K562 (cell line): ENCODE data around the gene MAP1S. TPM values are rescaled to one million over a fixed set of nuclear protein-coding genes. Genes with fewer than 3 reads are reported as not detected.
A peak's percentile ranks its signal among the peaks of the same experiment; 100 is the strongest.

Experiments used
- ATAC-seq: fragments of 200-7000 bp; cut with Tn5 transposase; 3 replicates; pipeline ENCODE4 v1.9.1; 2020; ENCODE audit warnings: moderate library complexity
- BruUV-seq: library from RNA; stranded (reverse); fragments of 400-500 nt; replicated peaks from 2 replicates; lab custom pipeline; 2021; lab: Mats Ljungman, UMichigan
- CTCF ChIA-PET: fragments of 300-600 bp; formaldehyde crosslinking; extraction: SDS; loops from one replicate; lab custom pipeline; 2021; ENCODE audit warnings: low intra/inter-chr PET ratio; lab: Yijun Ruan, JAX
- POLR2A ChIA-PET: fragments of 300-600, 350-650 bp; sonication (Branson Sonifier 250); formaldehyde crosslinking; extraction: SDS; loops from one replicate; lab custom pipeline; 2021; ENCODE audit warnings: antibody characterized with exemption, inconsistent platforms; lab: Yijun Ruan, JAX
- DNase-seq, 4 experiments: peaks; one replicate each; pipeline versions ENCODE4 v3.0.0 to v3.0.0-alpha.2; 2011 to 2018; ENCODE audit warnings: low spot score in 3 of 4, mixed read lengths in 3 of 4; ENCODE audit errors: extremely low read depth in 1 of 4
- FAIRE-seq: peaks from 2 replicates; lab custom pipeline; 2011; peaks lifted over from hg19 to GRCh38; lab: Jason Lieb, UNC
- H2AFZ ChIP-seq: 2 replicates; pipeline ENCODE4 v1.6.0; 2011; ENCODE audit warnings: low read depth, low read length, control low read depth, inconsistent platforms
- H3K27ac ChIP-seq: fragments of 200-600 bp; 3 replicates; pipeline ENCODE4 v1.8.0; 2011; ENCODE audit warnings: low read depth, mild to moderate bottlenecking, control low read depth, inconsistent platforms, low read length, moderate library complexity, mixed read lengths; ENCODE audit errors: extremely low read depth
- H3K27me3 ChIP-seq, 2 experiments: fragments of 300-600 bp in 1 of 2; 2 replicates in 1 of 2; 3 replicates in 1 of 2; pipeline versions ENCODE4 v1.6.0 to v1.8.0; 2011; ENCODE audit warnings: inconsistent platforms in 2 of 2, low read length in 2 of 2, mild to moderate bottlenecking in 1 of 2, mixed read lengths in 1 of 2, moderate library complexity in 1 of 2; ENCODE audit not compliant: control insufficient read depth in 2 of 2, insufficient read depth in 2 of 2
- H3K36me3 ChIP-seq: fragments of 300-600 bp; 3 replicates; pipeline ENCODE4 v1.8.0; 2011; ENCODE audit warnings: mild to moderate bottlenecking, low read length, inconsistent platforms; ENCODE audit not compliant: control insufficient read depth, insufficient read depth
- H3K4me1 ChIP-seq, 2 experiments: fragments of 200-600 bp in 1 of 2; replicated peaks in 1 of 2; 2 replicates in 1 of 2; 3 replicates in 1 of 2; pipeline versions ENCODE4 v1.5.1 to v1.8.0; 2011; ENCODE audit warnings: inconsistent platforms in 2 of 2, low read length in 2 of 2, mild to moderate bottlenecking in 1 of 2, mixed read lengths in 1 of 2, moderate library complexity in 1 of 2; ENCODE audit not compliant: control insufficient read depth in 2 of 2, insufficient read depth in 2 of 2
- H3K4me2 ChIP-seq: 2 replicates; pipeline ENCODE4 v1.6.1; 2011; ENCODE audit warnings: low read length, control low read depth, inconsistent platforms, mixed read lengths; ENCODE audit not compliant: insufficient read depth
- H3K4me3 ChIP-seq: fragments of 200-600 bp; sonication (generic), shearing (Covaris generic); 2 replicates; pipeline ENCODE4 v1.5.1; 2016; ENCODE audit warnings: control low read depth, inconsistent platforms
- H3K79me2 ChIP-seq: fragments of 200-600 bp; 3 replicates; pipeline ENCODE4 v1.8.0; 2011; ENCODE audit warnings: low read length, inconsistent platforms; ENCODE audit not compliant: control insufficient read depth, insufficient read depth
- H3K9ac ChIP-seq, 2 experiments: 2 replicates each; pipeline versions ENCODE4 v1.6.0 to v1.6.1; 2011; ENCODE audit warnings: low read depth in 2 of 2, low read length in 2 of 2, control low read depth in 1 of 2, inconsistent platforms in 1 of 2, mild to moderate bottlenecking in 1 of 2, mixed read lengths in 1 of 2; ENCODE audit not compliant: insufficient read depth in 1 of 2
- H3K9me1 ChIP-seq: one replicate; pipeline ENCODE4 v1.6.0; 2011; ENCODE audit warnings: inconsistent platforms, mild to moderate bottlenecking, low read length, moderate library complexity; ENCODE audit not compliant: control insufficient read depth, insufficient read depth
- H3K9me3 ChIP-seq: replicated peaks from 2 replicates; pipeline ENCODE4 v1.5.1; 2011; ENCODE audit warnings: low read depth, low read length, inconsistent platforms; ENCODE audit not compliant: control insufficient read depth, insufficient read depth
- H4K20me1 ChIP-seq: replicated peaks from 2 replicates; pipeline ENCODE4 v1.6.1; 2011; ENCODE audit warnings: low read length, inconsistent platforms, mixed read lengths; ENCODE audit not compliant: control insufficient read depth, insufficient read depth
- CREB1 ChIP-seq, 2 experiments: sonication (generic) in 1 of 2; formaldehyde crosslinking in 1 of 2; IDR thresholded peaks; 2 replicates each; pipeline versions ENCODE4 v1.6.1 to v1.8.0; 2012 to 2022; ENCODE audit warnings: inconsistent platforms in 1 of 2, mild to moderate bottlenecking in 1 of 2, missing genetic modification reagents in 1 of 2, moderate library complexity in 1 of 2
- CREM ChIP-seq: IDR thresholded peaks from 2 replicates; pipeline ENCODE4 v1.6.1; 2014; ENCODE audit warnings: antibody characterized with exemption, low read depth
- CXXC5 ChIP-seq: fragments of 250-450 bp; sonication (Bioruptor Pico); IDR thresholded peaks from 2 replicates; pipeline ENCODE4 v1.8.0; 2022; ENCODE audit warnings: inconsistent platforms, mild to moderate bottlenecking, moderate library complexity
- DACH1 ChIP-seq: fragments of 450-650 bp; IDR thresholded peaks from 2 replicates; pipeline ENCODE4 v1.6.1; 2018; ENCODE audit not compliant: partially characterized antibody
- EP300 ChIP-seq: IDR thresholded peaks from 2 replicates; pipeline ENCODE4 v1.6.1; 2012; ENCODE audit warnings: low read length, improper control_type of control experiment
- SLC30A9 ChIP-seq: fragments of 250-450 bp; sonication (Bioruptor Pico); IDR thresholded peaks from 2 replicates; pipeline ENCODE4 v1.8.0; 2022; ENCODE audit warnings: mild to moderate bottlenecking, moderate library complexity
- SMAD4 ChIP-seq: fragments of 250-450 bp; sonication (Bioruptor Pico); conservative IDR thresholded peaks from 2 replicates; pipeline ENCODE4 v1.8.0; 2021; ENCODE audit warnings: inconsistent platforms, mild to moderate bottlenecking, moderate library complexity
- SNRNP70 ChIP-seq: fragments of 200-400 bp; formaldehyde crosslinking; optimal IDR thresholded peaks from 2 replicates; pipeline ENCODE3; 2017; ENCODE audit warnings: low read depth, low read length
- SP1 ChIP-seq: sonication (generic); formaldehyde crosslinking; IDR thresholded peaks from 2 replicates; pipeline ENCODE4 v1.8.1; 2022; ENCODE audit warnings: mild to moderate bottlenecking, missing genetic modification reagents
- ZKSCAN3 ChIP-seq: fragments of 250-450 bp; sonication (Bioruptor Pico); IDR thresholded peaks from 2 replicates; pipeline ENCODE4 v1.4.0; 2020
- ZNF197 ChIP-seq: fragments of 200-800 bp; sonication (Bioruptor generic); IDR thresholded peaks from 2 replicates; pipeline ENCODE4 v1.6.1; 2016; ENCODE audit warnings: low read depth, missing genetic modification characterization, missing compliant biosample characterization
- ZNF24 ChIP-seq: fragments of 450-650 bp; IDR thresholded peaks from 2 replicates; pipeline ENCODE4 v1.6.1; 2016
- ZNF263 ChIP-seq: sonication (generic); formaldehyde crosslinking; IDR thresholded peaks from 2 replicates; pipeline ENCODE4 v1.8.0; 2022; ENCODE audit warnings: mild to moderate bottlenecking, missing genetic modification reagents, borderline replicate concordance
- ZNF384 ChIP-seq: IDR thresholded peaks from 2 replicates; pipeline ENCODE4 v1.6.1; 2012; ENCODE audit warnings: low read depth, low read length, improper control_type of control experiment
- ZNF766 ChIP-seq: fragments of 200-800 bp; sonication (Bioruptor generic); conservative IDR thresholded peaks from 2 replicates; pipeline ENCODE4 v1.6.1; 2016; ENCODE audit warnings: missing genetic modification characterization, missing compliant biosample characterization
- WGBS: fragments of 100-300 bp; shearing (Covaris generic); methylation state at CpG from one replicate; pipeline ENCODE4 v1.1.6; 2016; ENCODE audit warnings: low coverage, mixed read lengths; ENCODE audit not compliant: insufficient coverage; ENCODE audit errors: missing lambda C conversion rate; 5-methylcytosine and 5-hydroxymethylcytosine counted together
- in situ Hi-C: fragments of 300-500 bp; cut with MboI; formaldehyde crosslinking; loops from 4 replicates; pipeline ENCODE4 v1.15.0; 2018; ENCODE audit warnings: inconsistent platforms, mixed read lengths
- intact Hi-C: fragments of 100-400 bp; cut with micrococcal nuclease; formaldehyde crosslinking; loops from 2 replicates; pipeline ENCODE4 v1.14.2; 2022
- polyA plus RNA-seq, 8 experiments: library from polyadenylated mRNA; depleted of rRNA in 4 of 8; stranded (reverse) in 5 of 8; unstranded in 3 of 8; fragments of >200 nt; fragmentation: Nextera tagmentation in 2 of 8; fragmentation: Illumina TruSeq in 1 of 8; extraction: Ambion mirVana in 2 of 8; extraction: Trizol in 1 of 8; gene quantifications; 2 replicates each; pipeline versions ENCODE4 v1.2.1 to v1.2.3, GENCODE V29; 2011 to 2014; ENCODE audit warnings: inconsistent platforms in 1 of 8, missing spikeins in 1 of 8
- total RNA-seq, 7 experiments: library from RNA; depleted of rRNA in 6 of 7; stranded (reverse); fragments of >200 nt in 6 of 7; fragmentation: Illumina TruSeq in 2 of 7; extraction: Trizol in 2 of 7; gene quantifications; 2 replicates each; pipeline versions ENCODE4 v1.2.1 to v1.2.3, GENCODE V29; 2011 to 2021; ENCODE audit warnings: low replicate concordance in 1 of 7
- TF ChIP-seq, protein P1 (sequence below), 2 experiments: fragments of 250-450 bp in 1 of 2; fragments of 450-650 bp in 1 of 2; sonication (Bioruptor Pico) in 1 of 2; IDR thresholded peaks; 2 replicates each; pipeline versions ENCODE4 v1.6.1 to v1.8.0; 2016 to 2021; ENCODE audit warnings: mild to moderate bottlenecking in 2 of 2, moderate library complexity in 2 of 2, missing compliant biosample characterization in 1 of 2, missing genetic modification characterization in 1 of 2
- TF ChIP-seq, protein P2 (sequence below): fragments of 250-450 bp; sonication (Bioruptor Pico); IDR thresholded peaks from 2 replicates; pipeline ENCODE4 v1.4.0; 2020; ENCODE audit warnings: mild to moderate bottlenecking
- TF ChIP-seq, protein P3 (sequence below): fragments of 450-650 bp; IDR thresholded peaks from 2 replicates; pipeline ENCODE4 v1.6.1; 2016; ENCODE audit warnings: mild to moderate bottlenecking

Gene MAP1S
- total and polyA plus RNA-seq, 9 of the 15 experiments (the other 6 are each of a cell fraction or from before 2014, with no cell fraction given), result 2.0 to 81.0 (median 9.5) TPM

DNA sequence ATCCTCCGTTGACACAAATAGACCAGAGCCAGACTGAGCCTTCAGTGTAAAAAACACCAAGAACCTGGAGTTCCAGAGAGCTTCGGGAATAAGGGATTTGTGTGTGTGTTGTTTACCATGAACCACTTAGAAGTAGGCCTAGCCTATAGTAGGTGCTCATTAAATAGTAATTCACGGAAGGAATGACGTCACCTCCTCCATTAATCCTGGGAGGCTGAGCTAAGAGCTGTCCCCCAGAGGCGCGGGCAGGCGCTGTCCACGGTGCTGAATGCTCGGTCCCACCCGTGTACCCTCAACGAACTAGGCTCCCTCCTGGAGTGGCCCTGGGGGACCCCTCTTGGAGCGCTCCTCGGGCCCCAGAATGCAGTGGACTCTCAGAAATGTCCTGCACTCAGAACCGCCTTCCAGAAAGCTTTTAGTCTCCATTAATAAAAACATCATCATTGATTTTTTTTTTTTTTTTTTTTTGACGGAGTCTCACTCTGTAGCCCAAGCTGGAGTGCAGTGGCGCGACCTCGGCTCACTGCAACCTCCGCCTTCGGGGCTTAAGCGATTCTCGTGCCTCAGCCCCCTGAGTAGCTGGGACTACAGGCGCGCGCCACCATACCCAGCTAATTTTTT lies 37.7 kb upstream of the MAP1S start:
- Histone ChIP-seq H4K20me1 (peaks cover 5% of the 10 kb centered on the region), H3K9me1 (no peaks in the 10 kb centered on the region), H3K4me2 (no peak overlapping the region), H3K4me3 (no peak overlapping the region), H3K4me1 (peaks cover 8 to 19% of the 10 kb centered on the region in 2 experiments; a peak in 4 of 5 replicates), H3K9ac (no peak overlapping the region), H3K27ac (no peak overlapping the region), H3K36me3 (no peaks in the 10 kb centered on the region), H3K79me2 (no peaks in the 10 kb centered on the region), H3K27me3 (no peaks in the 10 kb centered on the region; a peak in 2 of 5 replicates), H2AFZ (no peak overlapping the region), H3K9me3 (no peaks in the 10 kb centered on the region)
- 4% methylated on average over 23 of the region's 25 CpGs for WGBS
- intact Hi-C loops (no loop called here), in situ Hi-C loops (no loop called here)
- ATAC-seq (peak; percentile 86), DNase-seq (peak; percentile 85 to 92 (median 89)), FAIRE-seq (peak; percentile 85)
- POLR2A ChIA-PET, result interaction anchor here (0.6 kb wide), 1 partner anchor 22 kb away, joined by 3 read pairs; no protein-coding TSS in a partner anchor
- BruUV-seq, result no TSS peak
- CTCF ChIA-PET, result no interaction called here
- TF ChIP-seq SLC30A9 (CRISPR knock-in tag) (no peak), ZKSCAN3 (CRISPR knock-in tag) (no peak), ZNF263 (peak; percentile 35; the same call in 1 of the 2 replicates), ZNF24 (0 out of 2 replicates have a peak, but pooled peaks have one; percentile 49), ZNF766 (CRISPR knock-in tag) (peak; percentile 71; the same call in 1 of the 2 replicates), SP1 (CRISPR knock-in tag) (peak; percentile 42; the same call in 1 of the 2 replicates), ZNF384 (peak; percentile 49; the same call in 1 of the 2 replicates), DACH1 (peak; percentile 45), ZNF197 (CRISPR knock-in tag) (0 out of 2 replicates have a peak, but pooled peaks have one; percentile 55), CREM (peak; percentile 93), CXXC5 (CRISPR knock-in tag) (peak; percentile 59), SNRNP70 (no peak), EP300 (peak; percentile 18; the same call in 1 of the 2 replicates), SMAD4 (CRISPR knock-in tag) (peak; percentile 49), CREB1 (IDR thresholded peaks at IDR 0.05) (peak; percentile 78), CREB1 (CRISPR knock-in tag; IDR thresholded peaks at IDR 0.05) (peak; percentile 84)
- TF ChIP-seq, protein P1, sequence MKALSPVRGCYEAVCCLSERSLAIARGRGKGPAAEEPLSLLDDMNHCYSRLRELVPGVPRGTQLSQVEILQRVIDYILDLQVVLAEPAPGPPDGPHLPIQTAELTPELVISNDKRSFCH (CRISPR knock-in tag; IDR thresholded peaks at IDR 0.05), result no peak
- TF ChIP-seq, protein P1 (tag; IDR thresholded peaks at IDR 0.05), result 0 out of 2 replicates have a peak, but pooled peaks have one; percentile 29
- TF ChIP-seq, protein P2, sequence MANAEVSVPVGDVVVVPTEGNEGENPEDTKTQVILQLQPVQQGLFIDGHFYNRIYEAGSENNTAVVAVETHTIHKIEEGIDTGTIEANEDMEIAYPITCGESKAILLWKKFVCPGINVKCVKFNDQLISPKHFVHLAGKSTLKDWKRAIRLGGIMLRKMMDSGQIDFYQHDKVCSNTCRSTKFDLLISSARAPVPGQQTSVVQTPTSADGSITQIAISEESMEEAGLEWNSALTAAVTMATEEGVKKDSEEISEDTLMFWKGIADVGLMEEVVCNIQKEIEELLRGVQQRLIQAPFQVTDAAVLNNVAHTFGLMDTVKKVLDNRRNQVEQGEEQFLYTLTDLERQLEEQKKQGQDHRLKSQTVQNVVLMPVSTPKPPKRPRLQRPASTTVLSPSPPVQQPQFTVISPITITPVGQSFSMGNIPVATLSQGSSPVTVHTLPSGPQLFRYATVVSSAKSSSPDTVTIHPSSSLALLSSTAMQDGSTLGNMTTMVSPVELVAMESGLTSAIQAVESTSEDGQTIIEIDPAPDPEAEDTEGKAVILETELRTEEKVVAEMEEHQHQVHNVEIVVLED (CRISPR knock-in tag), result 0 out of 2 replicates have a peak, but pooled peaks have one; percentile 18
- TF ChIP-seq, protein P3, sequence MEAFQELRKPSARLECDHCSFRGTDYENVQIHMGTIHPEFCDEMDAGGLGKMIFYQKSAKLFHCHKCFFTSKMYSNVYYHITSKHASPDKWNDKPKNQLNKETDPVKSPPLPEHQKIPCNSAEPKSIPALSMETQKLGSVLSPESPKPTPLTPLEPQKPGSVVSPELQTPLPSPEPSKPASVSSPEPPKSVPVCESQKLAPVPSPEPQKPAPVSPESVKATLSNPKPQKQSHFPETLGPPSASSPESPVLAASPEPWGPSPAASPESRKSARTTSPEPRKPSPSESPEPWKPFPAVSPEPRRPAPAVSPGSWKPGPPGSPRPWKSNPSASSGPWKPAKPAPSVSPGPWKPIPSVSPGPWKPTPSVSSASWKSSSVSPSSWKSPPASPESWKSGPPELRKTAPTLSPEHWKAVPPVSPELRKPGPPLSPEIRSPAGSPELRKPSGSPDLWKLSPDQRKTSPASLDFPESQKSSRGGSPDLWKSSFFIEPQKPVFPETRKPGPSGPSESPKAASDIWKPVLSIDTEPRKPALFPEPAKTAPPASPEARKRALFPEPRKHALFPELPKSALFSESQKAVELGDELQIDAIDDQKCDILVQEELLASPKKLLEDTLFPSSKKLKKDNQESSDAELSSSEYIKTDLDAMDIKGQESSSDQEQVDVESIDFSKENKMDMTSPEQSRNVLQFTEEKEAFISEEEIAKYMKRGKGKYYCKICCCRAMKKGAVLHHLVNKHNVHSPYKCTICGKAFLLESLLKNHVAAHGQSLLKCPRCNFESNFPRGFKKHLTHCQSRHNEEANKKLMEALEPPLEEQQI, result 0 out of 2 replicates have a peak, but pooled peaks have one; percentile 66
